Activated B cell treated with CpG ODN at 0.5 μM for 24 hours (primary cell): ENCODE data around the gene INHBE. TPM values are rescaled to one million over a fixed set of nuclear protein-coding genes. Genes with fewer than 3 reads are reported as not detected.

Source experiments
- ATAC-seq: fragments of 200-7000 bp; cut with Tn5 transposase; one replicate; pipeline ENCODE4 v1.10.0; 2021; ENCODE audit warnings: low read depth, mild to moderate bottlenecking, moderate library complexity
- CTCF ChIA-PET: fragments of 350-600 bp; sonication (Branson Sonifier 250); formaldehyde crosslinking; loops from one replicate; lab custom pipeline; 2021; ENCODE audit warnings: antibody characterized with exemption; lab: Charles Lee
- POLR2A ChIA-PET: fragments of 350-600 bp; sonication (Branson Sonifier 250); formaldehyde crosslinking; loops from one replicate; lab custom pipeline; 2021; ENCODE audit warnings: antibody characterized with exemption; lab: Charles Lee
- DNase-seq: peaks from one replicate; pipeline ENCODE4 v3.0.0; 2022
- H3K27ac Mint-ChIP-seq: one replicate; pipeline ENCODE4 v1.8.0; 2020; ENCODE audit warnings: mixed read lengths
- H3K27me3 Mint-ChIP-seq: one replicate; pipeline ENCODE4 v1.8.0; 2021; ENCODE audit warnings: mixed read lengths
- H3K36me3 Mint-ChIP-seq: one replicate; pipeline ENCODE4 v1.8.0; 2021; ENCODE audit warnings: low read depth, mixed read lengths
- H3K4me1 Mint-ChIP-seq: one replicate; pipeline ENCODE4 v1.8.0; 2021; ENCODE audit warnings: mixed read lengths
- H3K4me3 Mint-ChIP-seq: one replicate; pipeline ENCODE4 v1.8.0; 2020; ENCODE audit warnings: mild to moderate bottlenecking, mixed read lengths
- H3K9me3 Mint-ChIP-seq: one replicate; pipeline ENCODE4 v1.8.0; 2020; ENCODE audit warnings: mixed read lengths
- intact Hi-C: fragments of 100-400 bp; cut with micrococcal nuclease; formaldehyde crosslinking; loops from one replicate; pipeline ENCODE4 v1.15.1; 2024
- total RNA-seq: library from RNA; stranded (reverse); gene quantifications from 2 replicates; pipeline ENCODE4 v1.2.3, GENCODE V29; 2022
- TF ChIP-seq, protein P1 (sequence below): fragments of 200-600 bp; IDR thresholded peaks from one replicate; pipeline ENCODE4 v1.8.0; 2022; ENCODE audit warnings: antibody characterized with exemption, mild to moderate bottlenecking

Gene INHBE
- total RNA-seq, 1 donor from 2014 or later, result 0.29 TPM

DNA sequence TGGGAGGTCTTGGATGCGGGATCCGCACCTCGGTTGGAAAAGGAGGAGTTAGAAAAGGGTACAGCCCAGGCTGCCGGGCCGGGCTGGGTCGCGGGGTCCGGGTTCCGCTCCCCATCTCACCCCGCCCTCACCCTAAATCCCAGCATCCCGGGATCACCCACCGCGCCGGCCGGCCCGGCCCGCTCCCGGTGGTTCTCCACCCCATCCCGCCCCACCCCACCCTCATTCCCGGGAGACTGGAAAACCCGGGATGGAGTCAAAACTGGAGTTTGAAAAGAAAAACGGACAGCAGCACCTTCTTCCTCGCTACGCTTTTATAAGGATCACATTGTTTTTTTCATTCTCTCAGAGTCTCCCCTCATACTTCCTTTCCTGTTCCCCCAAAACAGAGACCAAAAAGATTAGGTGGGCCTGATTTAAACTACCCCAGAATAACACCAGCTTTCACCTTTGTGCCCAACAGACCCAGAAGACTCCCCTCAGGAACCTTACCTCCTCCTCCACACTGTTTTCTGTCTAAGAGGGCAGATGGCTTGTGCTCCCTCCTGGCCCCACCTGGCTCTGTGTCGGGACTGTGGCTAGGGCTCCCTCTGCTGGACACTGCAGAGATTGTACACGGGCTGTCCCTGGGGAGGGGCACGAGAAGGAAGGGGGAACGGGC is 7.3 kb downstream of the INHBE start:
- intact Hi-C loops, result loop anchor here (1.0 to 2.0 kb wide), 2 partner anchors 15 to 248 kb away; no protein-coding TSS in a partner anchor
- ChIA-PET POLR2A (interaction anchor here (0.6 to 6.9 kb wide), 8 partner anchors 10 to 220 kb away, joined by 3 to 133 read pairs (median 6); partner anchors contain the start of genes ARHGAP9, DDIT3 and R3HDM2), CTCF (interaction anchor here (1.3 to 6.7 kb wide), 3 partner anchors 15 to 199 kb away, joined by 4 to 74 read pairs (median 5); partner anchors contain the start of gene ARHGAP9)
- no peaks in the 10 kb centered on the region for H3K27me3 Mint-ChIP-seq
- peak overlapping the region; percentile 93 for H3K27ac Mint-ChIP-seq
- ATAC-seq (peak; percentile 72), DNase-seq (peak; percentile 84)
- H3K9me3 Mint-ChIP-seq, result no peaks in the 10 kb centered on the region
- H3K36me3 Mint-ChIP-seq, result peaks cover 17% of the 10 kb centered on the region
- H3K4me3 Mint-ChIP-seq, result peak overlapping the region; percentile 97
- TF ChIP-seq, protein P1, sequence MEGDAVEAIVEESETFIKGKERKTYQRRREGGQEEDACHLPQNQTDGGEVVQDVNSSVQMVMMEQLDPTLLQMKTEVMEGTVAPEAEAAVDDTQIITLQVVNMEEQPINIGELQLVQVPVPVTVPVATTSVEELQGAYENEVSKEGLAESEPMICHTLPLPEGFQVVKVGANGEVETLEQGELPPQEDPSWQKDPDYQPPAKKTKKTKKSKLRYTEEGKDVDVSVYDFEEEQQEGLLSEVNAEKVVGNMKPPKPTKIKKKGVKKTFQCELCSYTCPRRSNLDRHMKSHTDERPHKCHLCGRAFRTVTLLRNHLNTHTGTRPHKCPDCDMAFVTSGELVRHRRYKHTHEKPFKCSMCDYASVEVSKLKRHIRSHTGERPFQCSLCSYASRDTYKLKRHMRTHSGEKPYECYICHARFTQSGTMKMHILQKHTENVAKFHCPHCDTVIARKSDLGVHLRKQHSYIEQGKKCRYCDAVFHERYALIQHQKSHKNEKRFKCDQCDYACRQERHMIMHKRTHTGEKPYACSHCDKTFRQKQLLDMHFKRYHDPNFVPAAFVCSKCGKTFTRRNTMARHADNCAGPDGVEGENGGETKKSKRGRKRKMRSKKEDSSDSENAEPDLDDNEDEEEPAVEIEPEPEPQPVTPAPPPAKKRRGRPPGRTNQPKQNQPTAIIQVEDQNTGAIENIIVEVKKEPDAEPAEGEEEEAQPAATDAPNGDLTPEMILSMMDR, result peak; percentile 85
- peaks cover 60% of the 10 kb centered on the region for H3K4me1 Mint-ChIP-seq

DNA sequence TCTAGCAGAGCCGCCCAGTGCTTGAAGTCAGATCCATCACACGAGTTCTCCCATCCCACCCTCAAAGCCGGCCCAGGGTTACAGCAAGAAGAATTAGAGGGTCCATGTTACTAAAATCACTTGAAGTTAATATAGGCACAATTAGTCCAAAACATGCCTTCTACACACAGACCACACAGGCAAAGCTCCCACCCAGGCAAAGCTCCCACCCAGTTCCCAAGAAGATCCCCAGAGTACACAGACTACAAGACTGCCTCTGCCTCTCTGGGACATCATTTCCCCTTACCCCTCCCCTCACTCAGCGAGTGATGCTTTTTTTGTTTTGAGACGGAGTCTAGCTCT is 7.8 kb downstream of the INHBE start:
- DNase-seq (no peak), ATAC-seq (no peak)
- intact Hi-C loops, result loop anchor here (1.0 to 2.0 kb wide), 2 partner anchors 14 to 248 kb away; no protein-coding TSS in a partner anchor
- CTCF ChIA-PET, result interaction anchor here (1.3 to 6.7 kb wide), 3 partner anchors 14 to 199 kb away, joined by 4 to 74 read pairs (median 5); partner anchors contain the start of gene ARHGAP9
- H3K36me3 Mint-ChIP-seq, result peaks cover 21% of the 10 kb centered on the region
- POLR2A ChIA-PET, result interaction anchor here (1.1 to 6.9 kb wide), 3 partner anchors 15 to 57 kb away, joined by 6 to 133 read pairs (median 7); partner anchors contain the start of genes ARHGAP9, DDIT3 and R3HDM2
- peak overlapping the region; percentile 93 for H3K27ac Mint-ChIP-seq
- H3K27me3 Mint-ChIP-seq, result no peaks in the 10 kb centered on the region
- H3K9me3 Mint-ChIP-seq, result no peaks in the 10 kb centered on the region
- TF ChIP-seq, protein P1, result no peak
- peak overlapping the region; percentile 97 for H3K4me3 Mint-ChIP-seq
- peaks cover 58% of the 10 kb centered on the region for H3K4me1 Mint-ChIP-seq

DNA sequence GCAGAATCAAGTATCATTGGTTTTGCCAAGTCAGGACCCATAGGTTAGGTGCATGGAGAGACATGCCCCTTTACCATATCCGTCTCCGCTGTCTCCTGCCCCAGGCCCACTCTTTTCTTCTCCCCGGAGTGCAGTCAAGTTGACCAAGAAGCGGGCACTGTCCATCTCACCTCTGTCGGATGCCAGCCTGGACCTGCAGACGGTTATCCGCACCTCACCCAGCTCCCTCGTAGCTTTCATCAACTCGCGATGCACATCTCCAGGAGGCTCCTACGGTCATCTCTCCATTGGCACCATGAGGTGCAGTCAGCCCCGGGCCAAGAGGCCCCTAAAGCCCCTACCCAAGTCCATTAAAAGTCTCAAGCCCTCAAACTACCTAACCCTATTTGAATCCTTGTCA is 9.5 kb downstream of the INHBE start:
- no peak for ATAC-seq
- ChIA-PET CTCF (interaction anchor here (1.2 kb wide), 1 partner anchor 13 kb away, joined by 3 read pairs; no protein-coding TSS in a partner anchor), POLR2A (interaction anchor here (6.9 kb wide), 1 partner anchor 13 kb away, joined by 133 read pairs; the partner anchor contains the start of gene ARHGAP9)
- Mint-ChIP-seq H3K4me1 (peaks cover 42% of the 10 kb centered on the region), H3K27ac (no peak overlapping the region), H3K4me3 (no peak overlapping the region), H3K36me3 (peaks cover 29% of the 10 kb centered on the region), H3K27me3 (no peaks in the 10 kb centered on the region), H3K9me3 (no peaks in the 10 kb centered on the region)
- intact Hi-C loops, result no loop called here
- TF ChIP-seq, protein P1, result no peak
- no peak for DNase-seq

DNA sequence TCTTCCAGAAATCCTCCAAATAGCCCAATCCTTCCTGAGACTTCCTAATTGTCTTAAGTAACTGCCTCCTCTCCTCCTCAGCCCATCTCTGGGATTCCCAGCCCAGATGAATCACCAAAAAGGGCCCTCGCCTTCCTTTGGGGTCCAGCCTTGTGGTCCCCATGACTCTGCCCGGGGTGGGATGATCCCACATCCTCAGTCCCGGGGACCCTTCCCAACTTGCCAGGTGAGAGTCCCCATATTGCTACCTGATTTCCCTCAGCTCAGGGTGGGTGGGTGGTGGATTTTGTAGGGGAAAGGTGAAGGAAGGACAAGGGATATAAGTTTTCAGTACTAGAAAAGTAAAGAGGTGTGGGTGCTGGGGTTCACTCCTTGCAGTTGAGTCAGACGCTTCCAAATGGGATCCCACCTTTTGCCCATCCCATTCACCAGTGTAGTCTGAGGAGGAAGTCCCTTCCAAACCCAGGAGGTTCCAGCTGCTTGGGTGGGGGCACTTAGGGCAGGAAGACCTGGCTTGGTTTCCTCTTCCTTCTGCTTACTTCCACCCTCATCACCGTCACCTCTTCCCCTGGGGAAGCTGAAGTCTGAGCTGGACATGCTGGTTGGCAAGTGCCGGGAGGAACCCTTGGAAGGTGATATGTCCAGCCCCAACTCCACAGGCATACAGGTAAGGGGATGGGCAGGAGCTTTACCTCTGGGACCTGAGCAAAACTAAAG is 10.1 kb downstream of the INHBE start:
- H3K4me1 Mint-ChIP-seq, result peaks cover 39% of the 10 kb centered on the region
- H3K27ac Mint-ChIP-seq, result no peak overlapping the region
- CTCF ChIA-PET, result interaction anchor here (1.2 kb wide), 1 partner anchor 12 kb away, joined by 3 read pairs; no protein-coding TSS in a partner anchor

More for the DNA sequence above, 10.1 kb downstream of the INHBE start:
- POLR2A ChIA-PET, result interaction anchor here (0.5 to 1.7 kb wide), 3 partner anchors 12 to 384 kb away, joined by 3 to 7 read pairs (median 6); no protein-coding TSS in a partner anchor
- Mint-ChIP-seq H3K4me3 (no peak overlapping the region), H3K9me3 (no peaks in the 10 kb centered on the region), H3K36me3 (peaks cover 31% of the 10 kb centered on the region), H3K27me3 (no peaks in the 10 kb centered on the region)
- no peak for DNase-seq
- TF ChIP-seq, protein P1, result no peak
- ATAC-seq, result no peak
- intact Hi-C loops, result no loop called here
